ENCODE results near the gene TMEM169.
"Not testable (repeated sequence)": the region's sequence is repeated elsewhere in the genome, so short reads cannot be mapped to it uniquely, and the experiment has no call there.

Gene TMEM169

DNA sequence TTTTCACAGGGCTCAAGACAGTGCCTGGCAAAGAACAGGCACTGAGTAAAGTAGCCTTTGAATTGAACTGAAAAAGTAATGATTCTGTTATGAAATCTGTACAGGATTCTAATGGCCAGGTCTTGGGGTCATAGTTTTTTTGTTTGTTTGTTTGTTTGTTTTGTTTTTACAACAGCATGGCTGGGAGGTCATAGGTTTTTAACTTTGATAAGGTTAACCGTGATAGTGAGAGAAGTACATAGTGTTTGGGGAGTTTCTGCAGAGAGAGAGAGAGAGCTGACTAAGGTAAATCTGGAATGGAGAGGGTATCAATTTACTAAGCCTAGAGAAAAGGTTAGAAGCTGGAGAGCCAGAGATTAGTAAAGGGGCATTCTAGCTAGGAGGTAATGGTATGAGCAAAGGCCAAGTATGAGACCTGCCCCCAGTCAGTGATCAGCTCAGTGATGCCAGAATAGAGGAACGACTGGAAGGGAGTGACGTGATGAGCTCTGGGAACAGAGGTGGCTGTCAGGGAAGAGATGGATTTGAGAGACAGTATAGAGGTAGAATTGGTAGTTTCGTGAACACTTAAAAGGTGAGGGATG is 53.3 kb downstream of the TMEM169 start:
- DNase-seq, result no peak

DNA sequence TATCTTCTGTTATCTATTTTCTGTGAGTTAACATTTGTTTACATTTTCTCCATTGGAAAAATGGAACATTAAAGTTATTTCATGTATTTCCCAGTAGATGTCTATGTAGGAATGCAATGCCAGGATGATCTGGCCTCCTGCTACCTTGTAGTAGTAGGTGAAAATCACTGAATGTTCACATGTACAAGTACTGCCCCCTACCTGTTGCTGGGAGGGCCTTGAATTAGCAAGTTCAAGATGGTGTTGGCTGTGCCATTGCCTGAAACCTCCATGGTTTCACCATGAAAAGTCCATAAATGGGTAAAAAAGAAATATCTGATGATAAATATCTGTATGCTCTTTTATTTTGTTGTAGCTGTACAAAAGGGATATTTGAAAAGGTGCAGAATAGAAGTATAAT is 58.2 kb downstream of the TMEM169 start:
- DNase-seq, result no peak

DNA sequence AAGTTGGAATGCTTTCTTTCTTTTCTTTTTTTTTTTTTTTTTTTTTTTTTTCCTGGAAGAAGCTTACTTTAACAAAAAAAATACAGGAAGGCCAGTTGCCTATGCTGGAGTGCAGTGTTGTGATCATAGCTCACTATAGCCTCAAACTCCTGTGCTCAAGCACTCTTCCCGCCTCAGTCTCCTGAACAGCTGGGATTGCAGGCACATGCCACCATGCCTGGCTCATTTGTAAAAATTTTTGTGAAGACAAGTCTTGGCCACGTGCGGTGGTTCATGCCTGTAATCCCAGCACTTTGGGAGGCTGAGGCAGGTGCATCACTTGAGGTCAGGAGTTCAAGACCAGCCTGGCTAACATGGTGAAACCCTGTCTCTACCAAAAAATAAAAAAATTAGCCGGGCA is 59.8 kb downstream of the TMEM169 start:
- not testable (repeated sequence) for DNase-seq

DNA sequence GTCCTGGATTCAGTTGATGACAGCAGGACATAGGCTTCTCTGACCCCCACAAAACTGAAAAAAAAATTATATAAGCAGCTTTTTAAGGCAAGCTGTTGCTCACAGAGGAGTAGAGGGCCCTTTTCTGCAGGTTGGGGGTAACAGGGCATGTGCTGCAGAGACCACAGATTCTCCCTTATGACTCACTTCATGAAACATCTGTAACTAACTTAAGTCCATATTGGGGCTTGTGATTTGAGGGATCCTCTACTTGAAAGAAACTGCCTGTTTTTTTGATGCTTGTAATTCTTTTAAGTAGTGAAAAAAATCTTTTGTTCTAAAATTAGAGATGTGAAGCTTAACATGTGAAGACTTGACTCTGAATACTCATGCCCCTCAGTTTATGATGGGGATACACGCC is 60.8 kb downstream of the TMEM169 start:
- DNase-seq, result no peak

DNA sequence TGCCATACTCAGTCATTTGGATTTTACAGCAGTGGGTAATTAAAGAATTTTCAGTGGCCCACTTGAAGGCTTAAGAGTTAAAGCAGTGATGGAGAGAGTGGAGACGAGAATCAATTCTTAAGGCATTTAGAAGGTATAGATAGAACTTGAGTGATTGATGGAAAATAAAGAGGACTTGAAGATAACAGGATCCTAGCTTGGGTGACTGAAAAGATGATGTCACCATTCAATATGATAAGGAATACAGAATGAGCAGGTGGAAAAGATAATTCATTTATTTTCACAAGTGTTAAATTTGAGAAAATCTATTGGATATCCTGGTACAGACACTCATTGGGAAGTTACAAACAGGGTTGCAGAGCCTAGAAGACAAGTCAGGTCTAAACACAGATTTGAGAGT is 62.7 kb downstream of the TMEM169 start:
- DNase-seq, result no peak

DNA sequence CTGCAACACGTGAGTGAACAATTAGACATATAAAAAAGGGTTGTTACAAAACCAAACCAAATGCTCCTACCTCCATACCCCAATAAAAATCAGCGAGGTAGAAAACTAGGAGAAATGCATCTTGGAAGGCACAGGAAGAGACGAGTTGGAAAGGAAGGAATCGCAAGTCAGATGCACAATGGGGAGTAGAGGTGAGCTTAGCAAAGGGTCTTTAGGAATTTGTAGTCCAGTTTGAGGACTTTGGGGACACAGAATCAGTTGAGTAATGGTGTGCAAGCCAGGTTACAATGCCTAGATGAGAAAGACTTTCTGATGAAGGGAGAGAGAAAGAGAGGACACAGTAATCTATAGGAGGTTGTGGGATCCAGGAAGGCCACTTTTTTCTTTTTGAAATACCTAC is 63.1 kb downstream of the TMEM169 start:
- no peak for DNase-seq

DNA sequence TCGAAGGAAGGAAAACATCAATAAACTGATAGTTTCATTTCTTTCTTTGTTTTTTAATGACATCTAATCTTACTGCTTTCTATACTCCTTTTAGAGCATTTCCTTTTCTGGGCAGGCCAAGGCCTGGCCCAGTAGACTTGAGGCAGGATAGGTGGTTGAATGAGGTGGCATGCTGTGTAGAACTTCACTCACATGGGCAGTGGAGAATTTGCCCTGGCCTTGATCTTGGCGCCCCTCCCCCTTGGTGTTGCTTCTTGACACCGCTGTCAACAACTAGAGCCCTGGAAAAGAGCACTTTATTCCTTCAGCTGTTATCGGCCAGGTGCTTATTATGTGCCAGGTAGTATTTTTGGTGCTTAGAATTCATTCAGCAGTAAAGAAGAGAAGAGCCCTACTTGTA is 64.9 kb downstream of the TMEM169 start:
- no peak for DNase-seq

DNA sequence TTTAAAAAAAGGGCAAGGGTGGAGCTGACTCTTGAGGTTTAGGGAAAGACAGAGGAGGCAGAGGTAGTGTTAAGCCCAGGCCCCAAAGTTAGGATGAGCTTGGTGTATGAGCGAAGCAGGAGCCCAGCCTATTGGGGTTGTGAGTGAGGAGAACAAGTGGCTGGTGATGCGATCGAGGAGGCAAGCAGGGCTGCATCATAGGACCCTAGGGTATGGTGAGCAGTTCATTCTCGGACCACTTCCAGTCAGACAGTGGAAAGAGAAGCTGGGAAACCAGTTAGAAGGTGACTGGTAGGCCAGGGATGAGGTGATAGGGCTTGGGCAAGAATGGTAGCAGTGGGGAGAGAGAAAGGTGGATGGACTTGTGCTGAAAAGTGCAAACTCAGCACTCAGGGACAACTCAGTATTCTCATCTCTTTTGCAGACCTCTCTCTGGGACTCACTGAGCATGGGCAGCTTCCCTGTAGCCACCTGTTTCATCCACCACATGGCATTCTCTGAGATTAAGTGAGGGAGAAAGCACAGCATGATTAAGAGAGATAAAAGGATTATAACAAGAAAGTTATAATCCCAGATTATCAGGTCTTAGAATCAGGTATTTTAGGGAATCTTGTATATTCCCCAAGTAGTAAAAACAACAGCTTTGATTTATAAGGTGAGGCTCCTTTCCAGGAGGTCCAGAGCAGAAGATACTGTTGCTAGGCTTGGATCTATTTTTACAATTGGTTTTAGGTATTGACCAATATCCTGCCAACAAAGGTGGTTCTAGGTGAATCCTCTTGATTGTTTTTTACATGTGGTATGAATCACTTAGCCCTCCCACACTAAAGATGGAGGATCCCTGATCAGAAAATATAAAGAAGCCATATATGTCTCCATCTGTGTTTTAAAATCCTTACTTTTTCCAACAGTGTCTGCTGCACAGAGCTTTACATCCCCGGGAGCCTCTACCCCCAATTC is 65.7 kb downstream of the TMEM169 start:
- DNase-seq, result no peak

DNA sequence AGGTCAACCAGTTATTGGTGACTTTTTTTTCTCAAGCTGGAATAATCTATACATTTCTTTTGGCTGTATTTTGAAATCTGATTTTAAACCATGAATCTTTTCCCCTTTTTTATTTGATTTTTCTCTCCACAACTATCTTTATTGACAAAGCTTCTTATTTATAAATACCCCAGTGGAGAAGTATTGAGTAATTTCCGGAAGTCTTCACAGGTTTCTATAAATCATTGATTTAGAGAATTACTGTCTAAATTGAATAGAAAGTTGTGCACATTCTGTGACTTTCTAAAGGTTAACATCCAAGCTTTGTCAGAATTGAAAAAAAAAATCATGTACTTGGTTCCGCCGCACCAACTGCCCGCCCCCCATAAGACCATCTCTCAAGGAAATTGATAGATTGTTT is 67.3 kb downstream of the TMEM169 start:
- DNase-seq, result no peak

DNA sequence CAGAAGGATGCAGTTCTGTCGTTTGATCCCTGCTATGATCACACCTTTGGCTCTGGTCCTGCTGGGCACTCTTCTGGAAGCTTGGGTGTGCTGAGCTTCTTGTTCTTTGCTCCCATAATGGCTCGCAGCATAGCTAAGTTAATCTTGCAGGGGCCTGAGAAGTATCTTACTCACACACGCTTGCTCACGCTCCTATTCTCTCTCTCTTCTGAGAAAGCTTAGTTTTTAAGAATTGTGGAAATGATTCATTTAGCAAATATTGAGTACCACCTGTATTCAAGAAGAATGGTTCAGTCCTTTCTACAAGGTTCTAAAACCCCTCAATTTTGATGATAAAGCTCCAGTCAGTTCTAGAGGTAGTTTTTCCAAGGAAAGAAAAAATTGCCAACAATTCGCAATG is 68.0 kb downstream of the TMEM169 start:
- DNase-seq, result no peak

DNA sequence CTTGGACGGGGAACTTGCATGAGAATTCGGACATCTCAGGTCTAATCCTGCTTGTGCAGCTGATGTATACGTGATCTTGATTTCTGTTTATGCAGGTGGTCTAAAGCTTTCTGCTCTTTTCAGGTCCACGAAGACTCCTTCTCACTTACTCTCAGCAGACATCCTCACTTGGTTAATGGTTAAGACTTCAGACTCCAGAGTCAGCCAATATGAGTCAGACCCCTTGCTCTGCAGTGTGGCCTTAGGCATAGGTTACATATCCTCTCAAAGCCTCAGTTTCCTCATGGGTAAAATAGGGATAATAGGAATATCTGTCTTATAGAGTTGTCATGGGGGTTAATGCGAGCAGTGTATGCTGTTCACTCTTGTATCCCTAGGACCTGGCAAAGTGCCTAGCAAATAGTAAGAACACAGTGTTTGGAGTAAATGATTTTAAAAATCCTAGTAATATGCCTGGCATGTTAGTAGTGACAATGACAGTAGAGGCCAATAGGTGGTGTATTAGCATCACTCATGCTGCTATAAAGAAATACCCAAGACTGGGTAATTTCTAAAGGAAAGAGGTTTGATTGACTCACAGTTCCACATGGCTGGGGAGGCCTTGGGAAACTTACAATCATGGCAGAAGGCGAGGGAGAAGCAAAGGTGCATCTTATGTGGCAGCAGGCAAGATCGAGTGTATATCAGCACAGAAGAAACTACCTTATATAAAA is 69.8 kb downstream of the TMEM169 start:
- peak; percentile 3 for DNase-seq

All from retina (tissue), 1 donor.